ENCODE data around the gene PPP1R13B.

PPP1R13B gene

DNA sequence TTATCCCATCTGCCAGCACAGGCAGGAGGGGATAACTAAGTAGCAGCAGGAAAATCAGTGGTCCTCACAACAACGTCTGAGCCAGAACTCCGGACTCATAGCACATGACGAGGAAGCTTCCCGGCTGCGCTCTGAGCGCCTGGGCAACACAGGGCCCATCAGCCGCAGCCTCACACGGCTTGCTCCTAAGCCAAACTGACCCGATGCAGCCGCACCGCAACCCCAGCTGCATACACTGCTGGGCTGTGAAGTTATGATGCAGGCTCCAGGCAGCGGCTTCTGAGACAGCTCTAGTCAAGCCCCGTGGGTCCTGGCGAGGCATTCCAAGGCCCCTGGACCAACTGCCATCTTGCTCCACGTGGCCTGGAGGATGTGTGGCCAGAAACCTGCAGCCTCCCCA is 103.7 kb downstream of the PPP1R13B start:
- TF ChIP-seq CTCF (IDR thresholded peaks at IDR 0.05; ENCODE audit: control insufficient read depth, insufficient read depth, low read depth, low read length, missing control alignments), result no peak
- no peak for DNase-seq (ENCODE audit: low read depth)
- no peak overlapping the region for H3K4me3 ChIP-seq (ENCODE audit: control insufficient read depth, low read depth, low read length)

DNA sequence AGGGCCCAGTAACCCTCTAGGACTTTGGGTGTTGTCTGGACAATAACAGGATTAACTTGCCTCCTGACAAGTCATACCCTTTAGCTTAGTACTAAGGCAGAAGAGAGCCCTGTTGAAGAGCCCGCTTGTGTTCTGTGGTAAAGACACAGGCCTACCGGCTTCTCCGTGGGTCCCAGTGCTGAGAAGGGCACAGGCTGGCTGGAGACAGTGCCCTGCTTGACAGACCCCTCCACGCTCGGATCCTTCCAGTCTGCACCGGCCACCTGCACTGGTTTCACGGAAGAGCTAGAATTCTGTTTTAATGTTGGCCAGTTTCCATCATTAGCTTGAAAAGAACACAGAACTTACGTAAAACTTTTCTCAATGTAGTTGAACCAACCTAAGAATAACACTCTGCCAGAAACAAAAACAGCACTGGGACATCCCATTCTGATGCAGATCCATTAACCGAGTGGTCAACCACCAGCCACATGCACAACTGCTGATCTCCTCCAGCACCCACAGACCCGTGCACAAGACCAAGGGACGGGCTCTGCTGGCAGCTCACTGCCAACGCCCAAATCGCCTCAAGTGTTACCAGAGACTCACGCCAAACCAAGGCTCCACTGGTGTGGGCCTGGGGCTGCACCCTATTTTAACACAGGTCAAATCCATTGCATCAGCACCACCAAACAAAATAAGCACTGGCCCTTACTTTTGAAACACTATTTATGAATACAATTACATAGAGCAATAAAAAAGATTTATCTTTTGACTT is 104.7 kb downstream of the PPP1R13B start:
- H3K4me3 ChIP-seq (ENCODE audit: control insufficient read depth, low read depth, low read length), result no peak overlapping the region
- TF ChIP-seq CTCF (IDR thresholded peaks at IDR 0.05; ENCODE audit: control insufficient read depth, insufficient read depth, low read depth, low read length, missing control alignments), result no peak
- no peak for DNase-seq (ENCODE audit: low read depth)

GRCh38 chr14:103741876-103742275 is 105.5 kb downstream of the PPP1R13B start:
- TF ChIP-seq CTCF (IDR thresholded peaks at IDR 0.05; ENCODE audit: control insufficient read depth, insufficient read depth, low read depth, low read length, missing control alignments), result no peak
- no peak for DNase-seq (ENCODE audit: low read depth)

GRCh38 chr14:103740991-103741689 is 106.2 kb downstream of the PPP1R13B start:
- no peak for DNase-seq (ENCODE audit: low read depth)
- no peak for TF ChIP-seq CTCF (IDR thresholded peaks at IDR 0.05; ENCODE audit: control insufficient read depth, insufficient read depth, low read depth, low read length, missing control alignments)
- H3K4me3 ChIP-seq (ENCODE audit: control insufficient read depth, low read depth, low read length), result no peak overlapping the region

More at GRCh38 chr14:103741876-103742275, 105.5 kb downstream of the PPP1R13B start:
- no peak overlapping the region for H3K4me3 ChIP-seq (ENCODE audit: control insufficient read depth, low read depth, low read length)

DNA sequence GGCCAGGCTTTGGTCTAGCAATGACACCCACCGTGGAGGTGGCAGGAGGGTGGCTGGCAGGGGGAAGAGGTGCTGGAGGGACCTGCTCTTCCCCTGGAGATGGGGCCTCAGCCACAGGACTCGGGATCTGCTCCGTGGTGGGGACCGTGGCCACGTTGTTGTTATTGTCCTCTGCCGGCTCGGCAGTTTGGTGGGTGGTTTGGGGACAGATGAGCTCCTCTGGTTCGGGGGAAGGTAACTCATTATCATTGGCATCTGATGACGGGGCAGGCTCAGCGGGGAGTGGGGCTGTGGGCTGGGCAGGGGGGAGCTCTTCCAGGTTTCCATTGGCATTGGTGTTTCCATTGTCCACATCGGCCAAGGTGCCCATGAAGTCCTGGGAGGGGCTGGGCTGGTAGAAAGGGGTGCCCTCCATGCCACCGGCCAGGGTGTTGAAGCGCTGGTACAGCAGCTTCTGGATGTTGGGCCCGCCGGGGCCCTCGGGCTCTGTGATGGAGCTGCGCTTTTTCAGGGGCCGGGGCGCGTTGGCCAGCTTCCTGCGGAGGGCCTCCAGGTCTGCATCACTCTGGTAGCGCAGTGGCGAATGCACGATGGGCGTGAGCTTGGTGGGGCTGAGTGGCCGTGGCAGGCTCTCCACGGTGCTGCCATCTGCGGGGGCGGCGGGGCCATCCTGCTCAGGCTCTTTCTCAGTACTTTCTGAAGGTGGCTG is 107.4 kb downstream of the PPP1R13B start:
- TF ChIP-seq CTCF (IDR thresholded peaks at IDR 0.05; ENCODE audit: control insufficient read depth, insufficient read depth, low read depth, low read length, missing control alignments), result no peak
- H3K4me3 ChIP-seq (ENCODE audit: control insufficient read depth, low read depth, low read length), result no peak overlapping the region
- no peak for DNase-seq (ENCODE audit: low read depth)

DNA sequence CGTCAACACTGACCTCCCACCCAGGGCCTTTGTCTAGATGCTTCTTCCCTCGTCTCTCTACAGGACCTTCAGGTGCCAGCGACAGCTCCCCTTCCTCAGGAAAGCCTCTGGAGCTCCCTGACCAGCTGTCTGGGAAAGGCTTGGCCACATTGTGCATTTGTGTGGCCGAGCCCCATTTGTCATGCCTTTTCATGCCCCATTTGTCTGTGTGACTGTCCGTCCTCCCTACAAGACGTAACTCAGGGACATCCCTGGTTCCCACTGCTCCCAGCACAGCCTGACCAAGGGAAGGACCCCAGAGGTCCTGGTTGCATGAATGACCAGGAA is 107.9 kb downstream of the PPP1R13B start:
- no peak for DNase-seq (ENCODE audit: low read depth)
- no peak overlapping the region for H3K4me3 ChIP-seq (ENCODE audit: control insufficient read depth, low read depth, low read length)
- no peak for TF ChIP-seq CTCF (IDR thresholded peaks at IDR 0.05; ENCODE audit: control insufficient read depth, insufficient read depth, low read depth, low read length, missing control alignments)
